K562 (cell line): Measurements from ENCODE around the gene CNKSR3. TPM values are rescaled to one million over a fixed set of nuclear protein-coding genes. Genes with fewer than 3 reads are reported as not detected.

Experiments used
- ATAC-seq: fragments of 200-7000 bp; cut with Tn5 transposase; 3 replicates; pipeline ENCODE4 v1.9.1; 2020; ENCODE audit warnings: moderate library complexity
- BruUV-seq: library from RNA; stranded (reverse); fragments of 400-500 nt; replicated peaks from 2 replicates; lab custom pipeline; 2021; lab: Mats Ljungman, UMichigan
- CTCF ChIA-PET: fragments of 300-600 bp; formaldehyde crosslinking; extraction: SDS; loops from one replicate; lab custom pipeline; 2021; ENCODE audit warnings: low intra/inter-chr PET ratio; lab: Yijun Ruan, JAX
- POLR2A ChIA-PET: fragments of 300-600, 350-650 bp; sonication (Branson Sonifier 250); formaldehyde crosslinking; extraction: SDS; loops from one replicate; lab custom pipeline; 2021; ENCODE audit warnings: antibody characterized with exemption, inconsistent platforms; lab: Yijun Ruan, JAX
- DNase-seq, 4 experiments: peaks; one replicate each; pipeline versions ENCODE4 v3.0.0 to v3.0.0-alpha.2; 2011 to 2018; ENCODE audit warnings: low spot score in 3 of 4, mixed read lengths in 3 of 4; ENCODE audit errors: extremely low read depth in 1 of 4
- FAIRE-seq: peaks from 2 replicates; lab custom pipeline; 2011; peaks lifted over from hg19 to GRCh38; lab: Jason Lieb, UNC
- H2AFZ ChIP-seq: 2 replicates; pipeline ENCODE4 v1.6.0; 2011; ENCODE audit warnings: low read depth, low read length, control low read depth, inconsistent platforms
- H3K27ac ChIP-seq: fragments of 200-600 bp; 3 replicates; pipeline ENCODE4 v1.8.0; 2011; ENCODE audit warnings: low read depth, mild to moderate bottlenecking, control low read depth, inconsistent platforms, low read length, moderate library complexity, mixed read lengths; ENCODE audit errors: extremely low read depth
- H3K27me3 ChIP-seq, 2 experiments: fragments of 300-600 bp in 1 of 2; 2 replicates in 1 of 2; 3 replicates in 1 of 2; pipeline versions ENCODE4 v1.6.0 to v1.8.0; 2011; ENCODE audit warnings: inconsistent platforms in 2 of 2, low read length in 2 of 2, mild to moderate bottlenecking in 1 of 2, mixed read lengths in 1 of 2, moderate library complexity in 1 of 2; ENCODE audit not compliant: control insufficient read depth in 2 of 2, insufficient read depth in 2 of 2
- H3K36me3 ChIP-seq: fragments of 300-600 bp; 3 replicates; pipeline ENCODE4 v1.8.0; 2011; ENCODE audit warnings: mild to moderate bottlenecking, low read length, inconsistent platforms; ENCODE audit not compliant: control insufficient read depth, insufficient read depth
- H3K4me1 ChIP-seq, 2 experiments: fragments of 200-600 bp in 1 of 2; replicated peaks in 1 of 2; 2 replicates in 1 of 2; 3 replicates in 1 of 2; pipeline versions ENCODE4 v1.5.1 to v1.8.0; 2011; ENCODE audit warnings: inconsistent platforms in 2 of 2, low read length in 2 of 2, mild to moderate bottlenecking in 1 of 2, mixed read lengths in 1 of 2, moderate library complexity in 1 of 2; ENCODE audit not compliant: control insufficient read depth in 2 of 2, insufficient read depth in 2 of 2
- H3K4me2 ChIP-seq: 2 replicates; pipeline ENCODE4 v1.6.1; 2011; ENCODE audit warnings: low read length, control low read depth, inconsistent platforms, mixed read lengths; ENCODE audit not compliant: insufficient read depth
- H3K4me3 ChIP-seq: fragments of 200-600 bp; sonication (generic), shearing (Covaris generic); 2 replicates; pipeline ENCODE4 v1.5.1; 2016; ENCODE audit warnings: control low read depth, inconsistent platforms
- H3K79me2 ChIP-seq: fragments of 200-600 bp; 3 replicates; pipeline ENCODE4 v1.8.0; 2011; ENCODE audit warnings: low read length, inconsistent platforms; ENCODE audit not compliant: control insufficient read depth, insufficient read depth
- H3K9ac ChIP-seq, 2 experiments: 2 replicates each; pipeline versions ENCODE4 v1.6.0 to v1.6.1; 2011; ENCODE audit warnings: low read depth in 2 of 2, low read length in 2 of 2, control low read depth in 1 of 2, inconsistent platforms in 1 of 2, mild to moderate bottlenecking in 1 of 2, mixed read lengths in 1 of 2; ENCODE audit not compliant: insufficient read depth in 1 of 2
- H3K9me1 ChIP-seq: one replicate; pipeline ENCODE4 v1.6.0; 2011; ENCODE audit warnings: inconsistent platforms, mild to moderate bottlenecking, low read length, moderate library complexity; ENCODE audit not compliant: control insufficient read depth, insufficient read depth
- H3K9me3 ChIP-seq: replicated peaks from 2 replicates; pipeline ENCODE4 v1.5.1; 2011; ENCODE audit warnings: low read depth, low read length, inconsistent platforms; ENCODE audit not compliant: control insufficient read depth, insufficient read depth
- H4K20me1 ChIP-seq: replicated peaks from 2 replicates; pipeline ENCODE4 v1.6.1; 2011; ENCODE audit warnings: low read length, inconsistent platforms, mixed read lengths; ENCODE audit not compliant: control insufficient read depth, insufficient read depth
- ATF7 ChIP-seq: fragments of 450-650 bp; IDR thresholded peaks from 2 replicates; pipeline ENCODE4 v1.7.1; 2014; ENCODE audit warnings: mild to moderate bottlenecking, moderate library complexity
- CBFA2T2 ChIP-seq: fragments of 450-650 bp; conservative IDR thresholded peaks from 2 replicates; pipeline ENCODE4 v1.6.1; 2017; ENCODE audit warnings: mild to moderate bottlenecking
- CBFB ChIP-seq: sonication (generic); formaldehyde crosslinking; IDR thresholded peaks from 2 replicates; pipeline ENCODE4 v1.4.0; 2020; ENCODE audit warnings: mild to moderate bottlenecking, missing genetic modification reagents
- CREB1 ChIP-seq, 2 experiments: sonication (generic) in 1 of 2; formaldehyde crosslinking in 1 of 2; IDR thresholded peaks; 2 replicates each; pipeline versions ENCODE4 v1.6.1 to v1.8.0; 2012 to 2022; ENCODE audit warnings: inconsistent platforms in 1 of 2, mild to moderate bottlenecking in 1 of 2, missing genetic modification reagents in 1 of 2, moderate library complexity in 1 of 2
- ESRRA ChIP-seq: fragments of 450-650 bp; IDR thresholded peaks from 2 replicates; pipeline ENCODE4 v1.6.1; 2014; ENCODE audit warnings: low read depth, mild to moderate bottlenecking, moderate library complexity, borderline replicate concordance
- HLTF ChIP-seq: fragments of 450-650 bp; IDR thresholded peaks from 2 replicates; pipeline ENCODE4 v1.6.1; 2016
- MYBL2 ChIP-seq, 2 experiments: fragments of 450-650 bp in 1 of 2; sonication (generic) in 1 of 2; formaldehyde crosslinking in 1 of 2; IDR thresholded peaks; 2 replicates each; pipeline versions ENCODE4 v1.6.1 to v1.8.1; 2017 to 2022; ENCODE audit warnings: borderline replicate concordance in 1 of 2, inconsistent platforms in 1 of 2, low read depth in 1 of 2, mild to moderate bottlenecking in 1 of 2, missing genetic modification reagents in 1 of 2, moderate library complexity in 1 of 2
- RBM25 ChIP-seq: fragments of 200-400 bp; formaldehyde crosslinking; IDR thresholded peaks from 2 replicates; pipeline ENCODE4 v1.6.1; 2018; ENCODE audit warnings: low read length, low read depth, moderate library complexity; ENCODE audit not compliant: severe bottlenecking
- SAP30 ChIP-seq: fragments of 200-600 bp; sonication (generic); IDR thresholded peaks from 2 replicates; pipeline ENCODE4 v1.6.1; 2012; ENCODE audit warnings: borderline replicate concordance, low read depth, mild to moderate bottlenecking, moderate library complexity, low read length, control low read depth, inconsistent platforms; ENCODE audit not compliant: insufficient read depth, poor library complexity, severe bottlenecking
- ZNF282 ChIP-seq: sonication (generic); formaldehyde crosslinking; IDR thresholded peaks from 2 replicates; pipeline ENCODE4 v1.8.1; 2023; ENCODE audit warnings: missing genetic modification reagents
- WGBS: fragments of 100-300 bp; shearing (Covaris generic); methylation state at CpG from one replicate; pipeline ENCODE4 v1.1.6; 2016; ENCODE audit warnings: low coverage, mixed read lengths; ENCODE audit not compliant: insufficient coverage; ENCODE audit errors: missing lambda C conversion rate; 5-methylcytosine and 5-hydroxymethylcytosine counted together
- in situ Hi-C: fragments of 300-500 bp; cut with MboI; formaldehyde crosslinking; loops from 4 replicates; pipeline ENCODE4 v1.15.0; 2018; ENCODE audit warnings: inconsistent platforms, mixed read lengths
- intact Hi-C: fragments of 100-400 bp; cut with micrococcal nuclease; formaldehyde crosslinking; loops from 2 replicates; pipeline ENCODE4 v1.14.2; 2022
- polyA plus RNA-seq, 8 experiments: library from polyadenylated mRNA; depleted of rRNA in 4 of 8; stranded (reverse) in 5 of 8; unstranded in 3 of 8; fragments of >200 nt; fragmentation: Nextera tagmentation in 2 of 8; fragmentation: Illumina TruSeq in 1 of 8; extraction: Ambion mirVana in 2 of 8; extraction: Trizol in 1 of 8; gene quantifications; 2 replicates each; pipeline versions ENCODE4 v1.2.1 to v1.2.3, GENCODE V29; 2011 to 2014; ENCODE audit warnings: inconsistent platforms in 1 of 8, missing spikeins in 1 of 8
- total RNA-seq, 7 experiments: library from RNA; depleted of rRNA in 6 of 7; stranded (reverse); fragments of >200 nt in 6 of 7; fragmentation: Illumina TruSeq in 2 of 7; extraction: Trizol in 2 of 7; gene quantifications; 2 replicates each; pipeline versions ENCODE4 v1.2.1 to v1.2.3, GENCODE V29; 2011 to 2021; ENCODE audit warnings: low replicate concordance in 1 of 7
- TF ChIP-seq, protein P1 (sequence below): fragments of 200-400 bp; formaldehyde crosslinking; IDR thresholded peaks from 2 replicates; pipeline ENCODE4 v1.6.1; 2017; ENCODE audit warnings: mild to moderate bottlenecking, low read depth, low read length, moderate library complexity
- TF ChIP-seq, protein P2 (sequence below): fragments of 250-450 bp; sonication (Bioruptor Pico); IDR thresholded peaks from 2 replicates; pipeline ENCODE4 v1.8.0; 2021; ENCODE audit warnings: mild to moderate bottlenecking, moderate library complexity
- TF ChIP-seq, protein P3 (sequence below): sonication (generic); formaldehyde crosslinking; IDR thresholded peaks from 2 replicates; pipeline ENCODE4 v1.9.0; 2022; ENCODE audit warnings: mild to moderate bottlenecking, missing genetic modification reagents

CNKSR3 gene
- total and polyA plus RNA-seq, 9 of the 15 experiments (the other 6 are each of a cell fraction or from before 2014, with no cell fraction given), result 4.5 to 29.6 (median 9.5) TPM

DNA sequence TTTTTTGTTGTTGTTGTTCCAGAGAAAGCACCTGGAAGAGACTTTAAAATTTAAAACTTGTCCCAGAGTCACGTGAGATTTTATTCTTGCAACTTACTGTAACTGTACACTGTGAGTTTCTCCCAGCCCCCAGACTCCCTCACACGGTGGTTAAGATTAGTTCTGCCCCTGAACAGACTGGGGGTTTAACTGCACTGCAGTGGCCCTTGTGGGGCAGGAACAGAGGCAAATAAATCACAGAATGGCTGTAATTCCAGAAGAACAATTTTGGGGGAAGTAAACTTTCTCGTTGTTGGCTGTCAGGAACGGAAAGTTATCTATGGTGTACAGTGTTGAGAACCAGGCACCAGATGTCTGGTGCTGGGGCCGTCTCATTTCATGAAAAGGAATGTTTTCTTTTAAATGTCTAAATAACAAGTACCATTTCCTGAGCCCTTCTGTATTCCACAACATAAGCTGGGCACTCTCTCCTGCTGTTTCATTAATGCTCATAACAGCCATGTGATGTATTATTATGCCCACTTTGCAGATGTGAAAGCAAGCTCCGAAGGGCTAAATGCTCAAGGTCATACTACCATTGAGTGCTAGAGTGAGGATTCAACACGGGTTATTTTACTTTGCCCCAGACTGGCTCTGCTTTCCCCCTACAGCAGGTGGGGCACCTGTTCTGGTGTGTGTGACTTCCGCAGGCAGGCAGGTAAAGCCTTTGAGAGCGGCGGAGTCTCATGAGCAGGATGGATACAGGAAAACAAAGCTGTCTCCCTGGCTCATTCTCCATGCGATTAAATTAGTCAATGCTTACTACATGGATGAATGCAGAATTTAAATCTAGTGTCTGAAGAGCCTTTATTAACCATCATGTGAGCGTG lies 30.5 kb downstream of the CNKSR3 start:
- Histone ChIP-seq H4K20me1 (peaks cover 6% of the 10 kb centered on the region), H3K27me3 (no peaks in the 10 kb centered on the region), H3K9ac (peak overlapping the region; percentile 28 to 54; a peak in 1 of 4 replicates), H3K9me3 (no peaks in the 10 kb centered on the region), H3K9me1 (no peaks in the 10 kb centered on the region), H3K27ac (no peak overlapping the region), H3K4me2 (peak overlapping the region; percentile 46; the same call in 1 of the 2 replicates), H3K79me2 (peaks cover 67% of the 10 kb centered on the region), H3K4me3 (no peak overlapping the region), H3K4me1 (peaks cover 9 to 10% of the 10 kb centered on the region in 2 experiments; a peak in 3 of 5 replicates), H2AFZ (peak overlapping the region; percentile 6), H3K36me3 (no peaks in the 10 kb centered on the region)
- CTCF ChIA-PET, result no interaction called here
- in situ Hi-C loops, result no loop called here
- BruUV-seq, result no TSS peak
- ATAC-seq (peak; percentile 74), FAIRE-seq (peak; percentile 19), DNase-seq (peak in 1 of 4 experiments; percentile 56)
- WGBS, result 42% methylated on average over 12 of the region's 12 CpGs
- POLR2A ChIA-PET, result interaction anchor here (0.6 to 0.9 kb wide), 2 partner anchors 12 to 350 kb away, joined by 3 read pairs; no protein-coding TSS in a partner anchor
- intact Hi-C loops, result no loop called here
- TF ChIP-seq, protein P1, sequence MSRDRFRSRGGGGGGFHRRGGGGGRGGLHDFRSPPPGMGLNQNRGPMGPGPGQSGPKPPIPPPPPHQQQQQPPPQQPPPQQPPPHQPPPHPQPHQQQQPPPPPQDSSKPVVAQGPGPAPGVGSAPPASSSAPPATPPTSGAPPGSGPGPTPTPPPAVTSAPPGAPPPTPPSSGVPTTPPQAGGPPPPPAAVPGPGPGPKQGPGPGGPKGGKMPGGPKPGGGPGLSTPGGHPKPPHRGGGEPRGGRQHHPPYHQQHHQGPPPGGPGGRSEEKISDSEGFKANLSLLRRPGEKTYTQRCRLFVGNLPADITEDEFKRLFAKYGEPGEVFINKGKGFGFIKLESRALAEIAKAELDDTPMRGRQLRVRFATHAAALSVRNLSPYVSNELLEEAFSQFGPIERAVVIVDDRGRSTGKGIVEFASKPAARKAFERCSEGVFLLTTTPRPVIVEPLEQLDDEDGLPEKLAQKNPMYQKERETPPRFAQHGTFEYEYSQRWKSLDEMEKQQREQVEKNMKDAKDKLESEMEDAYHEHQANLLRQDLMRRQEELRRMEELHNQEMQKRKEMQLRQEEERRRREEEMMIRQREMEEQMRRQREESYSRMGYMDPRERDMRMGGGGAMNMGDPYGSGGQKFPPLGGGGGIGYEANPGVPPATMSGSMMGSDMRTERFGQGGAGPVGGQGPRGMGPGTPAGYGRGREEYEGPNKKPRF, result no peak
- TF ChIP-seq RBM25 (peak; percentile 82), ZNF282 (CRISPR knock-in tag) (no peak), CBFB (CRISPR knock-in tag) (no peak), SAP30 (no peak), ESRRA (peak; percentile 98), MYBL2 (IDR thresholded peaks at IDR 0.05; ENCODE audit: low read depth) (no peak), MYBL2 (CRISPR knock-in tag; IDR thresholded peaks at IDR 0.05; ENCODE audit: borderline replicate concordance) (no peak), CREB1 (IDR thresholded peaks at IDR 0.05) (no peak), CREB1 (CRISPR knock-in tag; IDR thresholded peaks at IDR 0.05) (no peak), ATF7 (no peak), CBFA2T2 (no peak), HLTF (no peak)
- TF ChIP-seq, protein P2, sequence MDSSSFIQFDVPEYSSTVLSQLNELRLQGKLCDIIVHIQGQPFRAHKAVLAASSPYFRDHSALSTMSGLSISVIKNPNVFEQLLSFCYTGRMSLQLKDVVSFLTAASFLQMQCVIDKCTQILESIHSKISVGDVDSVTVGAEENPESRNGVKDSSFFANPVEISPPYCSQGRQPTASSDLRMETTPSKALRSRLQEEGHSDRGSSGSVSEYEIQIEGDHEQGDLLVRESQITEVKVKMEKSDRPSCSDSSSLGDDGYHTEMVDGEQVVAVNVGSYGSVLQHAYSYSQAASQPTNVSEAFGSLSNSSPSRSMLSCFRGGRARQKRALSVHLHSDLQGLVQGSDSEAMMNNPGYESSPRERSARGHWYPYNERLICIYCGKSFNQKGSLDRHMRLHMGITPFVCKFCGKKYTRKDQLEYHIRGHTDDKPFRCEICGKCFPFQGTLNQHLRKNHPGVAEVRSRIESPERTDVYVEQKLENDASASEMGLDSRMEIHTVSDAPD, result no peak
- TF ChIP-seq, protein P3, sequence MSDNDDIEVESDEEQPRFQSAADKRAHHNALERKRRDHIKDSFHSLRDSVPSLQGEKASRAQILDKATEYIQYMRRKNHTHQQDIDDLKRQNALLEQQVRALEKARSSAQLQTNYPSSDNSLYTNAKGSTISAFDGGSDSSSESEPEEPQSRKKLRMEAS (CRISPR knock-in tag), result no peak
